ENCODE results near the gene CLHC1. TPM values are rescaled to one million over a fixed set of nuclear protein-coding genes. Genes with fewer than 3 reads are reported as not detected.

CLHC1 gene
- total and polyA plus RNA-seq, 3 donors from 2014 or later: 7.9 to 21.2 (median 14.6) TPM

- 62 to 63% methylated on average over 18 to 19 of the region's 19 CpGs for WGBS, 2 donors
- no peak overlapping the region for H3K27ac ChIP-seq
- TF ChIP-seq POLR2A (IDR thresholded peaks at IDR 0.05) (no peak), CTCF (IDR thresholded peaks at IDR 0.05) (no peak)
Observed at GRCh38 chr2:55225481-55226020, 6.5 kb downstream of the CLHC1 start.

GRCh38 chr2:55224761-55225261 lies 7.3 kb downstream of the CLHC1 start:
- intact Hi-C loops (cut with DNase I; ENCODE audit: low total_unique reads): no loop called here
- H3K4me1 ChIP-seq: peaks cover 5% of the 10 kb centered on the region
- H3K27ac ChIP-seq: no peak overlapping the region
- no peaks in the 10 kb centered on the region for H3K27me3 ChIP-seq
- no peaks in the 10 kb centered on the region for H3K9me3 ChIP-seq
- 48 to 71% methylated on average over 14 to 19 of the region's 19 CpGs for WGBS, 2 donors
- no peak for DNase-seq
- no peaks in the 10 kb centered on the region for H3K36me3 ChIP-seq (ENCODE audit: low read depth, missing control alignments)
- no peak overlapping the region for H3K4me3 ChIP-seq
- no peak for TF ChIP-seq POLR2A (IDR thresholded peaks at IDR 0.05)
- TF ChIP-seq CTCF (IDR thresholded peaks at IDR 0.05): no peak

More at GRCh38 chr2:55225481-55226020, 6.5 kb downstream of the CLHC1 start:
- Histone ChIP-seq H3K4me3 (no peak overlapping the region), H3K9me3 (no peaks in the 10 kb centered on the region), H3K4me1 (peaks cover 5% of the 10 kb centered on the region), H3K36me3 (ENCODE audit: low read depth, missing control alignments) (no peaks in the 10 kb centered on the region), H3K27me3 (no peaks in the 10 kb centered on the region)
- DNase-seq: no peak
- intact Hi-C loops (cut with DNase I; ENCODE audit: low total_unique reads): no loop called here

GRCh38 chr2:55223958-55224760 lies 7.9 kb downstream of the CLHC1 start:
- H3K4me3 ChIP-seq: peak overlapping the region; percentile 67 to 84
- TF ChIP-seq POLR2A (IDR thresholded peaks at IDR 0.05) (no peak), CTCF (IDR thresholded peaks at IDR 0.05) (no peak)
- H3K36me3 ChIP-seq (ENCODE audit: low read depth, missing control alignments): no peaks in the 10 kb centered on the region
- H3K9me3 ChIP-seq: no peaks in the 10 kb centered on the region
- no peaks in the 10 kb centered on the region for H3K27me3 ChIP-seq
- peak overlapping the region; percentile 89 to 95 for H3K27ac ChIP-seq
- H3K4me1 ChIP-seq: peaks cover 5% of the 10 kb centered on the region
- peak; percentile 17 for DNase-seq
- intact Hi-C loops (cut with DNase I; ENCODE audit: low total_unique reads): no loop called here
- 56 to 69% methylated on average over 17 to 25 of the region's 25 CpGs for WGBS, 2 donors

GRCh38 chr2:55213822-55214221 lies 18.3 kb downstream of the CLHC1 start:
- Histone ChIP-seq H3K27me3 (no peaks in the 10 kb centered on the region), H3K27ac (no peak overlapping the region), H3K4me1 (no peaks in the 10 kb centered on the region), H3K9me3 (no peaks in the 10 kb centered on the region), H3K36me3 (ENCODE audit: low read depth, missing control alignments) (no peaks in the 10 kb centered on the region), H3K4me3 (no peak overlapping the region)
- DNase-seq: no peak
- intact Hi-C loops (cut with DNase I; ENCODE audit: low total_unique reads): no loop called here
- no peak for TF ChIP-seq CTCF (IDR thresholded peaks at IDR 0.05)
- no peak for TF ChIP-seq POLR2A (IDR thresholded peaks at IDR 0.05)

All from testis (tissue), 3 donors.